Measurements from ENCODE around the gene CHI3L2.
"Not testable (repeated sequence)": the region's sequence is repeated elsewhere in the genome, so short reads cannot be mapped to it uniquely, and the experiment has no call there.

- not testable (repeated sequence) for TF ChIP-seq CTCF, POLR2AphosphoS5 (IDR thresholded peaks at IDR 0.05)
Measured at GRCh38 chr1:111215285-111215684, 12.2 kb upstream of the CHI3L2 start.
